Muscle layer of duodenum (tissue), 2 donors: ENCODE data around the gene PCAT6.
"Not testable (repeated sequence)": the region's sequence is repeated elsewhere in the genome, so short reads cannot be mapped to it uniquely, and the experiment has no call there.

Experiments
- H3K27ac ChIP-seq: one replicate; pipeline ENCODE4 v1.7.0; 2013; ENCODE audit warnings: mild to moderate bottlenecking, low read length
- H3K27me3 ChIP-seq: one replicate; pipeline ENCODE4 v1.7.0; 2013; ENCODE audit warnings: low read depth, mild to moderate bottlenecking, control low read depth, low read length
- H3K36me3 ChIP-seq, 2 donors: one replicate each; pipeline ENCODE4 v1.7.0; 2013; ENCODE audit warnings: low read length in 2 of 2, control low read depth in 1 of 2, mild to moderate bottlenecking in 1 of 2; ENCODE audit not compliant: insufficient read depth in 2 of 2, control insufficient read depth in 1 of 2
- H3K4me1 ChIP-seq, 2 donors: one replicate each; pipeline ENCODE4 v1.7.0; 2013; ENCODE audit warnings: low read length in 2 of 2, mild to moderate bottlenecking in 2 of 2, control low read depth in 1 of 2, moderate library complexity in 1 of 2; ENCODE audit not compliant: insufficient read depth in 2 of 2, control insufficient read depth in 1 of 2
- H3K4me3 ChIP-seq, 2 donors: one replicate each; pipeline ENCODE4 v1.7.0; 2013; ENCODE audit warnings: low read length in 2 of 2, low read depth in 1 of 2, mild to moderate bottlenecking in 1 of 2
- H3K9me3 ChIP-seq, 2 donors: one replicate each; pipeline ENCODE4 v1.7.0; 2013; ENCODE audit warnings: low read length in 2 of 2, control low read depth in 1 of 2, mild to moderate bottlenecking in 1 of 2; ENCODE audit not compliant: control insufficient read depth in 1 of 2
- donor health status: healthy.

The PCAT6 gene

DNA sequence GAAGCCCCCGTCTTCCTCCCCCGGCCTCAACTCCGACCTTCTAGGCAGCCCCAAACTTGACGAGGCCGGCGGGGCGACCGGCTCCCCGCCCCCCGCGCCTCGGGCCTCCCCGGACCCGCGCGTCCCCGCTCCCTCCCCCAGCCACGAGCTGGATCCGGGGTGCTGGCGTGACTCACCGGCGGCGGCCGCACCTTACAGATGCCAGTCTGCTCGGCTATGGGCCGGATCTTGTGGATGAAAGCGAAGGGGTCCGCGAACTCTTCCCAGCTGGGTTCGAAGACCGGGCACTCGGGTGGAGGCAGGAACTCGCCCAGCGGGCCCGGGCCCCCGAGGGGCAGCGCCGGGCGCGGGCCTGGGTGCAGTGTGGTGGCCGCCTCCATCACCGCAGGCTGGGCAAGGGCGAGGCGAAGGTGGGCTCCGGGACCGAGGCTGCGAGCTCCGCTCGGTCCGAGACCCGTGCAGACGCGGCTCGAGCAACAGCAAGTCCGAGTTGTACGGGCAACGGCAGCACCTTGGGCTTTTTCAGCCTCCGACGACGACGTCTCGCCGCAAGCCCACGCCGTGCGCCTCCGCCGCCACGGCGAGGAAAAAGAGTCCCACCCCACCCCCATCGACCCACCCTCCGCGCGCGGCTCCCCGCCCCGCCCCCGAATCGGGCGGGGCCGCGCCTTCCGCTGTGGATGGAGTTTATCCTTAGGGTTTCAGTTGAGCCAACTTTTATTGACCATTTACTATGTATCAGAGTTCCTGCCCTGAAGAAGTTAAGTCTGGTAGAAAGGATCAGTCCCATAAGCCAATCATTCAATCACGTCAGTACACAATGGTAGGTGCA lies 2.6 kb upstream of the PCAT6 start, which contains the start of gene KDM5B:
Gene KDM5B, minus strand, starts transcription at position 496 of the 832 bp plus-strand sequence. Its CDS starts 116 bp downstream, at position 380.
- Histone ChIP-seq H3K36me3 (no peaks in the 10 kb centered on the region), H3K4me1 (peaks cover 16 to 35% of the 10 kb centered on the region in 2 donors), H3K9me3 (no peaks in the 10 kb centered on the region), H3K27me3 (peaks cover 3% of the 10 kb centered on the region), H3K4me3 (peak within 1 kb of the TSS; percentile 71 to 94), H3K27ac (peak within 1 kb of the TSS; percentile 72)

DNA sequence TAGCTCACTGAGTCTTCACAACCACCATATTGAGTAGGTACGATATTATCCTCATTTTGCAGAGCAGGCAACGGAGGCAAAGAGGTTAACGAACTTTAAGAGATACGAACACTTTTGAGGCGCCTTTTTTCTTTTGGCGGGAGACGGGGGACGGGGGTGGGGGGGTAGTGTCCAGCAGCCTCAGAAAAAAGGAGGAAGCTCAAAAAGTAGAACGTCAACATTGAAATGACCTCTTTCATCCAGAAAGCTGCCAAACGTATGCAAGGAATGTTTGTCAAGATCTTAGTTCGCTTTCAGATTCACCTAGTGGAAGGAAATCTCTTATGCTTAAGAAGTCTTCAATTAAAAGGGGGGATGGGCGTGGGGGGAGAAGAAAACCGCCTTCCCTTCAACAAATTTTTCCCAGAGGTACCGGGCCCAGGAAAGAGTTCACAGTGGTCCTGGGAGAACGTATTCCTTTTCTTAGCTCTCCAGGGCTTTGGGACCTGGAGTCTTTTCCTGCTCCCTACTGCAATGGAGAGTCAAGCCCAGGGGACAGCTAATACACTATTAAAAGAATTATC lies 1.1 kb upstream of the PCAT6 start:
- Histone ChIP-seq H3K9me3 (no peaks in the 10 kb centered on the region), H3K4me3 (peak overlapping the region; percentile 87 to 89), H3K27me3 (peaks cover 3% of the 10 kb centered on the region), H3K36me3 (no peaks in the 10 kb centered on the region), H3K4me1 (peaks cover 16 to 32% of the 10 kb centered on the region in 2 donors), H3K27ac (no peak overlapping the region)

DNA sequence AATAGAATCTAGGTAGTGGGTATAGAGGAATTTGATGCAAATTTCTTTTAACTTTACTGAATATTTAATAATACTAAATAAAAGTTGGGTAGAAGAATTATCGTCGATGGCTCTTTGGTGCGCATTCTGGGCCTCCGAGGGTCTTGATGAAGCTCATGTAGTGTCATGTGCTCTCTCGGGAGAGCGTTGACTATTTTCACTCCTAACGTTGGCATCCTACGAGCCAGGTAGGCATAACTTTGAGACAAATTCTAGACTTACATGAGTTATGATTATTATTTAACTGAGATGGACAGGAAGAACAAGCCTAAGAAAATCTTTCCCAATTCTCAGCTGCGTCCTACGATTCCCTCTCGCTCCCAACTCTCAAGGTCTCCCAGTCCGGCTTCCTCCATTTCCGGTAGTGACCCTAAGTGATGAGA lies 550 bp upstream of the PCAT6 start:
- Histone ChIP-seq H3K27ac (peak overlapping the region; percentile 89), H3K27me3 (peaks cover 3% of the 10 kb centered on the region), H3K9me3 (no peaks in the 10 kb centered on the region), H3K4me3 (peak overlapping the region; percentile 87 to 89), H3K36me3 (no peaks in the 10 kb centered on the region), H3K4me1 (peaks cover 14 to 28% of the 10 kb centered on the region in 2 donors)

DNA sequence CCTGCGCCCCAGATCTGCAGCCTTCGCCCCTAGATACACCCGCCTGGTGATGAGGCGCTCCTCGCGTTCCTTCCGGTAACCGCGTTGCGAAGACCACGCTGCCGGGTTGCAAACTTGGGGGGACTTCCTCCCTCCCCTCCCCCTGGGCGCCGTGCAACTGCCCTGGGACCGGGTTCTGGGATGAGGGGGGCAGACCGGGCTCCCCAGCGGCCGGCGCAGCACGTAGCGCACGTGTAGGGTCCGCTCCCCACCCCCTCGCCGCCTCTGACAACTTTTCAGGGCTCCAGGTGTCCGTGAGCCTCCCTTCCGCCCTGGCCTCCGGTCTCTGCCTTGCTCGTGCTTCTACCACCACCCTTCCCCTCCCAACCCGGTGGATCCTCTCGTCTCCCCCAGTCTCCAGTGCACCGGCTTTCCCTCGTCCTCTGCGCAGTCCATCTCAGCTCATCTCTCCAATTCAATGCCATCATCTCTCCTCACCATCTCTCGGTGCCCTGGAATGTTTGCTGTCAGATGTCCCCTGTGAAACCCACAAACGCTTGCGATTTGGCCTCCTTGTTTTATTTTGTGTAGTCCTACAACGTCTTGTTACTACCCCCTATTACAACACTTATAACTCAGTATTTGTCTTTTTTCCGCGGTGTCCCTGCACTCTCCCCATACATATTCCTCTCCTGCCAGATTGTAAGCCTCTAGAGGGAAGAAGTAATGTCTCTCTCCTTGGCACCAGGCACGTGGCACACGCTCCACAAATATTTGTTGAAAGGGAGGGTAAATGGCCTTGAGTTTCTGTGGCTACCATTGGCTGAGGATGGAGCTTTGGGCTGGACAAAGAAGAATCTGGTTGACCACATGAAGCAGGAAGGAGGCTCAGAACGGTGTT lies 782 bp downstream of the PCAT6 start:
- H3K27ac ChIP-seq: no peak overlapping the region

DNA sequence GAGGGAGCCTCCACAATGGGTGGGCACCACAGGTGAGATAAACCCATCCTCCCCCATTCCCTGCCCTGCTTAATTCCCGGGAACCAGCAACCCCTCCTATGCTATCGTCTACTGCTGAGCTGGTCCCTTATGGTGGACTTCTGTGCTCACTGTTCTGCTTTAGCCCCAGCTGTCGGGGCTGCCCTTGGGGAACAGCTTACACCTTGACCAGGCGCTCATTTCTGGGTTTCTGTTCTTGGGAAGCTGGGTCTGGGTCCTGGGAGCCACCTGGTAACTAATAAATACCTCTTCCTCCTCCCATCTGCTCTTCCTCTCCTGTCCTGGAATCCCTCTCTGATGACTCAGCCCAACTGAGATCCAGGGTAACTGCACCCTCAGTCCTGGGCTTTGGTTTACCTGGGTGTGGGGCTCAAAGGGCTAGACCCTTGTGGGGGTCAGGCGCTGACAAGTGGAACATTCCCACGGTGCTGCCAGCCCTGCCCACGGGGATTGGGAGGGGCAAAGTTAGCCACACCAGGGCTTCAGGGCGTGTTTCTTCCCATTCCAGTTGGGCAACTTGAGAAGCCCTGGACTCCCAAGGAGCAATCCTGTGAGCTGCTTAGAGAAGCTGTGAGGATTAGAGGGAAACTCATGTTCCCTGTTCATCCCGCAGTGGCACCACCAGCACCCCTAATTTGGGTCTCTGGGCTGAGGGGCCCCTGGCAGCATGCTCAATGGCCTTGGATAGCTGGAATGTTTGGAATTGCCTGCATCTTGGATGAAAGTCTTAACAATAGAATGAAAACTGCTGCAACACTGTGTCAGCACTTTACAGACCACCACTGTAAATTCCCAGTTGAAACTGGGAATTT lies 1.6 kb downstream of the PCAT6 start:
- peaks cover 3% of the 10 kb centered on the region for H3K27me3 ChIP-seq
- no peaks in the 10 kb centered on the region for H3K36me3 ChIP-seq
- peak overlapping the region in 1 of 2 donors; percentile 74 for H3K4me3 ChIP-seq
- no peak overlapping the region for H3K27ac ChIP-seq
- H3K4me1 ChIP-seq: peaks cover 4 to 13% of the 10 kb centered on the region in 2 donors
- H3K9me3 ChIP-seq: no peaks in the 10 kb centered on the region

More for the DNA sequence above, 782 bp downstream of the PCAT6 start:
- Histone ChIP-seq H3K36me3 (no peaks in the 10 kb centered on the region), H3K4me3 (peak overlapping the region; percentile 74 to 89), H3K27me3 (peaks cover 3% of the 10 kb centered on the region), H3K4me1 (peaks cover 4 to 14% of the 10 kb centered on the region in 2 donors), H3K9me3 (no peaks in the 10 kb centered on the region)

DNA sequence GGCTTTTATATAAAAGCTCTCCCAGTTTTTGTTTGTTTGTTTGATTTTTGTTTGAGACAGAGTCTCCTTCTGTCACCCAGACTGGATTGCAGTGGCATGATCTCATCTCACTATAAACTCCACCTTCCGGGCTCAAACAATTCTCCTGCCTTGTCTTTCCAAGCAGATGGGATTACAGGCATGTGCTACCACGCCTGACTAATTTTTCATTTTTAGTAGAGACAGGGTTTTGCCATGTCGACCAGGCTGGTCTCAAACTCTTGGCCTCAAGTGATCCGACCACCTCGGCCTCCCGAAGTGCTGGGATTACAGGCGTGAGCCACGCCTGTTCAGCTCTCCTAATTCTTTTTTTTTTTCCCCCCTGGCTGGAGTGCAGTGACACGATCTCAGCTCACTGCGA lies 4.4 kb downstream of the PCAT6 start:
- H3K4me1 ChIP-seq: peaks cover 0 to 3% of the 10 kb centered on the region in 2 donors
- no peaks in the 10 kb centered on the region for H3K36me3 ChIP-seq
- H3K27me3 ChIP-seq: peaks cover 3% of the 10 kb centered on the region
- no peak overlapping the region for H3K27ac ChIP-seq
- no peak overlapping the region for H3K4me3 ChIP-seq
- H3K9me3 ChIP-seq: no peaks in the 10 kb centered on the region

DNA sequence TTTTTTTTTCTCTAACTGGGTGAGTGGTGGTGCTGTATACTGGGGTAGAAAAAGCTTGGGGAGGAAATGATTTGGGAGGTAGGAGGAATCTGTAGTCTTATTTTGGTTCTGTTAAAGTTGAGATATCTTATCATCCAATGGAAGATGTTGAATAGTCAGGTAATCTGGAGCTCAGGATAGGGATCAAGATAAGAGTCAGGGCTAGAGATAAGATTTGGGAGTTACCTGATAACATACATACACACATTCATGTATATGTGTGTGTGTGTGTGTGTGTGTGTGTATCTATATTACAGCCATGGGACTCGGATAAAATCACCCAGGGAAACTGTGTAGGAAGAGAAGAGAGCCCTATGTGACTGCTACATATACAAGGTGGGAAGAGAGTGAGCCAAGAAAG lies 8.1 kb downstream of the PCAT6 start:
- H3K9me3 ChIP-seq: no peaks in the 10 kb centered on the region

DNA sequence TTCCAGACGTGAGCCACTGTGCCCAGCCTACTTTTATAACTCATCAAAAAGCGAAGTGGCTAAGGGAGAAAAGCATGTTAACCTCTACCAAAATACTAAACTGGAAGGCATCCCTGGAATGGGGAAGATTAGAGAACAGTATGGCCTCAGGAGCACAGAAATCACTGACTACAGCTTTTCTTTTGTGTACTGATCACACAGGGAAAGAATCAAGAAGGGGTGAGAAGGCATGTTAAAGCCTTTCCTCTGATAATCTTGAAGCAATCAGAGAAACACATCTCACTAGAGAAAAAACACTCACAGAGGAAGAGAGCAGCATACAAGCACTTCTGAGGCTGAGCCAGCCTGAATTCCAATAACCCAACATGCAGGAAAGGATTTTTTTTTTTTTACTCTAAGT lies 10.7 kb downstream of the PCAT6 start:
- no peaks in the 10 kb centered on the region for H3K36me3 ChIP-seq
- no peaks in the 10 kb centered on the region for H3K4me1 ChIP-seq

More for the DNA sequence above, 8.1 kb downstream of the PCAT6 start:
- no peaks in the 10 kb centered on the region for H3K36me3 ChIP-seq
- H3K27me3 ChIP-seq: no peaks in the 10 kb centered on the region
- H3K27ac ChIP-seq: no peak overlapping the region
- no peak overlapping the region for H3K4me3 ChIP-seq
- H3K4me1 ChIP-seq: no peaks in the 10 kb centered on the region

DNA sequence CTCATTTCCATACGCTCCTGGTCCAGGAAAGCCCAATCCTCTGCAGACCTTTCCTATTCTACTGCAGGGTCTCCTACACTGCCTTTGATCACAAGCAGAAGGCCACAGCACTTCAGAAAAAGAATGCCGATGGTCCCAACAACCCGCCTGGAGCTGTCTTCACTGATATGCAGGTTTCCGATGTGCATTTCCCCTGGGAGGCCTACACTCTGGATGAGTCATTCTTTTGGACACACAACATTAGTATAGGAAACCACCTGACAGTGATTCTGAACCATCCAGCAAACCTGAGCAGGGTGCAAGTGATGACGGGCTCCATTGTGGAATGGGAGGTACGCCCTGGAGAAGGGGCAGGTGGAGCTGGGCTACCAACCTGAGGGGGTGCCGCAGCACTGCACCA lies 15.0 kb downstream of the PCAT6 start:
- no peaks in the 10 kb centered on the region for H3K9me3 ChIP-seq
- H3K36me3 ChIP-seq: no peaks in the 10 kb centered on the region
- no peaks in the 10 kb centered on the region for H3K4me1 ChIP-seq
- no peaks in the 10 kb centered on the region for H3K27me3 ChIP-seq
- H3K4me3 ChIP-seq: no peak overlapping the region
- H3K27ac ChIP-seq: no peak overlapping the region

More for the DNA sequence above, 10.7 kb downstream of the PCAT6 start:
- Histone ChIP-seq H3K9me3 (no peaks in the 10 kb centered on the region), H3K27ac (no peak overlapping the region), H3K4me3 (no peak overlapping the region), H3K27me3 (no peaks in the 10 kb centered on the region)

DNA sequence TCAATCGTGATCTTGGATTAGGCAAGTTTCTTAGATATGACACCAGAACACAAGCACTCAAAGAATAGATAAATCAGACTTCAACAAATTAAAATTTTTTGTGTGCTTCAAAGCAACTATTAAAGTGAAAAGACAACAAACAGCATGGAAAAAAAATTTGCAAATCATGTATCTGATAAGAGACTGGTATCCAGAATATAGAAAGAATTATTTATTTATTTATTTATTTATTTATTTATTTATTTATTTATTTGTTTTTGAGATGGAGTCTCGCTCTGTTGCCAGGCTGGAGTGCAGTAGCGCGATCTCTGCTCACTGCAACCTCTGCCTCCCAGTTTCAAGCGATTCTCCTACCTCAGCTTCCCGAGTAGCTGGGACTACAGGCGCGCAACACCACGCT lies 18.5 kb downstream of the PCAT6 start:
- not testable (repeated sequence) for H3K27me3 ChIP-seq, H3K4me1 ChIP-seq

More for the DNA sequence above, 18.5 kb downstream of the PCAT6 start:
- not testable (repeated sequence) for H3K4me3 ChIP-seq, H3K9me3 ChIP-seq, H3K27ac ChIP-seq, H3K36me3 ChIP-seq
